Measurements from ENCODE around the gene NCKAP5. TPM values are rescaled to one million over a fixed set of nuclear protein-coding genes. Genes with fewer than 3 reads are reported as not detected.

The NCKAP5 gene
- total and polyA plus RNA-seq, 2 of the 13 experiments (the other 11 are each of a cell fraction or from before 2014, with no cell fraction given), result 0.01 TPM; not detected in 1

- no peaks in the 10 kb centered on the region for H3K4me1 ChIP-seq (ENCODE audit: insufficient read depth, low read length)
- ChIA-PET CTCF (ENCODE audit: low intra/inter-chr PET ratio, low total read pairs) (no interaction called here), POLR2A (no interaction called here)
- no peaks in the 10 kb centered on the region for H3K27me3 ChIP-seq (ENCODE audit: control insufficient read depth in 1 of 2, insufficient read depth in 2 of 2, low read length in 2 of 2)
- H3K4me2 ChIP-seq (ENCODE audit: low read depth, low read length), result no peak overlapping the region
- BruUV-seq (replicated peaks), result no TSS peak
- H3K4me3 ChIP-seq (replicated peaks in 1 of 3; ENCODE audit: insufficient read depth in 1 of 3, low read depth in 2 of 3, low read length in 3 of 3), result no peak overlapping the region
- ATAC-seq, result no peak
- no peak for DNase-seq (ENCODE audit: low spot score)
- no peak for FAIRE-seq
- intact Hi-C loops (cut with micrococcal nuclease; ENCODE audit: unreplicated experiment) (no loop called here), in situ Hi-C loops (cut with HindIII; ENCODE audit: extremely low pct_ligation_motif_present, low pct_unique_long_range_greater_than_20kb) (no loop called here)
- no peak overlapping the region for H3K9ac ChIP-seq (ENCODE audit: insufficient read depth, low read depth, low read length)
- no peak overlapping the region for H2AFZ ChIP-seq (ENCODE audit: low read length)
- TF ChIP-seq ZNF709 (CRISPR knock-in tag; IDR thresholded peaks at IDR 0.05), result no peak
- no peaks in the 10 kb centered on the region for H3K79me2 ChIP-seq (ENCODE audit: insufficient read depth, low read length)
- no peaks in the 10 kb centered on the region for H4K20me1 ChIP-seq (ENCODE audit: insufficient read depth, low read length)
- H3K9me3 ChIP-seq (ENCODE audit: low read length), result peaks cover 20% of the 10 kb centered on the region; the same call in 1 of the 2 replicates
- H3K27ac ChIP-seq (ENCODE audit: extremely low read length, insufficient read depth, low read length), result no peak overlapping the region
- 72% methylated on average over 9 of the region's 9 CpGs for WGBS (ENCODE audit: low lambda C conversion rate)
- no peaks in the 10 kb centered on the region for H3K36me3 ChIP-seq (replicated peaks in 1 of 2; ENCODE audit: control insufficient read depth in 1 of 2, insufficient read depth in 2 of 2, low read length in 2 of 2)
These were observed 690.3 kb downstream of the NCKAP5 start for GRCh38 chr2:132877923-132878322.

GRCh38 chr2:132876745-132877391, 691.4 kb downstream of the NCKAP5 start:
- no peaks in the 10 kb centered on the region for H4K20me1 ChIP-seq (ENCODE audit: insufficient read depth, low read length)
- H3K27ac ChIP-seq (ENCODE audit: extremely low read length, insufficient read depth, low read length), result no peak overlapping the region
- no peak overlapping the region for H3K4me3 ChIP-seq (replicated peaks in 1 of 3; ENCODE audit: insufficient read depth in 1 of 3, low read depth in 2 of 3, low read length in 3 of 3)
- no peak for ATAC-seq
- peaks cover 15% of the 10 kb centered on the region; the same call in 1 of the 2 replicates for H3K9me3 ChIP-seq (ENCODE audit: low read length)
- ChIA-PET CTCF (ENCODE audit: low intra/inter-chr PET ratio, low total read pairs) (no interaction called here), POLR2A (no interaction called here)
- in situ Hi-C loops (cut with HindIII; ENCODE audit: extremely low pct_ligation_motif_present, low pct_unique_long_range_greater_than_20kb) (no loop called here), intact Hi-C loops (cut with micrococcal nuclease; ENCODE audit: unreplicated experiment) (no loop called here)
- no peaks in the 10 kb centered on the region for H3K36me3 ChIP-seq (replicated peaks in 1 of 2; ENCODE audit: control insufficient read depth in 1 of 2, insufficient read depth in 2 of 2, low read length in 2 of 2)
- H2AFZ ChIP-seq (ENCODE audit: low read length), result no peak overlapping the region
- no peaks in the 10 kb centered on the region for H3K4me1 ChIP-seq (ENCODE audit: insufficient read depth, low read length)
- H3K79me2 ChIP-seq (ENCODE audit: insufficient read depth, low read length), result no peaks in the 10 kb centered on the region
- no TSS peak for BruUV-seq (replicated peaks)
- no peaks in the 10 kb centered on the region for H3K27me3 ChIP-seq (ENCODE audit: control insufficient read depth in 1 of 2, insufficient read depth in 2 of 2, low read length in 2 of 2)
- H3K9ac ChIP-seq (ENCODE audit: insufficient read depth, low read depth, low read length), result no peak overlapping the region
- DNase-seq (ENCODE audit: low spot score), result no peak
- no peak for FAIRE-seq
- no peak overlapping the region for H3K4me2 ChIP-seq (ENCODE audit: low read depth, low read length)
- WGBS (ENCODE audit: low lambda C conversion rate), result 12% methylated on average over 5 of the region's 5 CpGs
- TF ChIP-seq TAF1 (CRISPR knock-in tag; IDR thresholded peaks at IDR 0.05), result no peak
- no peak for TF ChIP-seq MEIS1 (CRISPR knock-in tag; IDR thresholded peaks at IDR 0.05; ENCODE audit: borderline replicate concordance)
- no peak for TF ChIP-seq ZBTB46 (CRISPR knock-in tag; IDR thresholded peaks at IDR 0.05; ENCODE audit: borderline replicate concordance)
- TF ChIP-seq, protein P1, sequence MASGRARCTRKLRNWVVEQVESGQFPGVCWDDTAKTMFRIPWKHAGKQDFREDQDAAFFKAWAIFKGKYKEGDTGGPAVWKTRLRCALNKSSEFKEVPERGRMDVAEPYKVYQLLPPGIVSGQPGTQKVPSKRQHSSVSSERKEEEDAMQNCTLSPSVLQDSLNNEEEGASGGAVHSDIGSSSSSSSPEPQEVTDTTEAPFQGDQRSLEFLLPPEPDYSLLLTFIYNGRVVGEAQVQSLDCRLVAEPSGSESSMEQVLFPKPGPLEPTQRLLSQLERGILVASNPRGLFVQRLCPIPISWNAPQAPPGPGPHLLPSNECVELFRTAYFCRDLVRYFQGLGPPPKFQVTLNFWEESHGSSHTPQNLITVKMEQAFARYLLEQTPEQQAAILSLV (CRISPR knock-in tag; IDR thresholded peaks at IDR 0.05; ENCODE audit: borderline replicate concordance), result no peak
- no peak for TF ChIP-seq ZNF496 (CRISPR knock-in tag; IDR thresholded peaks at IDR 0.05; ENCODE audit: insufficient replicate concordance)
- no peak for TF ChIP-seq ZNF383 (CRISPR knock-in tag; IDR thresholded peaks at IDR 0.05; ENCODE audit: borderline replicate concordance)
- TF ChIP-seq, protein P2, sequence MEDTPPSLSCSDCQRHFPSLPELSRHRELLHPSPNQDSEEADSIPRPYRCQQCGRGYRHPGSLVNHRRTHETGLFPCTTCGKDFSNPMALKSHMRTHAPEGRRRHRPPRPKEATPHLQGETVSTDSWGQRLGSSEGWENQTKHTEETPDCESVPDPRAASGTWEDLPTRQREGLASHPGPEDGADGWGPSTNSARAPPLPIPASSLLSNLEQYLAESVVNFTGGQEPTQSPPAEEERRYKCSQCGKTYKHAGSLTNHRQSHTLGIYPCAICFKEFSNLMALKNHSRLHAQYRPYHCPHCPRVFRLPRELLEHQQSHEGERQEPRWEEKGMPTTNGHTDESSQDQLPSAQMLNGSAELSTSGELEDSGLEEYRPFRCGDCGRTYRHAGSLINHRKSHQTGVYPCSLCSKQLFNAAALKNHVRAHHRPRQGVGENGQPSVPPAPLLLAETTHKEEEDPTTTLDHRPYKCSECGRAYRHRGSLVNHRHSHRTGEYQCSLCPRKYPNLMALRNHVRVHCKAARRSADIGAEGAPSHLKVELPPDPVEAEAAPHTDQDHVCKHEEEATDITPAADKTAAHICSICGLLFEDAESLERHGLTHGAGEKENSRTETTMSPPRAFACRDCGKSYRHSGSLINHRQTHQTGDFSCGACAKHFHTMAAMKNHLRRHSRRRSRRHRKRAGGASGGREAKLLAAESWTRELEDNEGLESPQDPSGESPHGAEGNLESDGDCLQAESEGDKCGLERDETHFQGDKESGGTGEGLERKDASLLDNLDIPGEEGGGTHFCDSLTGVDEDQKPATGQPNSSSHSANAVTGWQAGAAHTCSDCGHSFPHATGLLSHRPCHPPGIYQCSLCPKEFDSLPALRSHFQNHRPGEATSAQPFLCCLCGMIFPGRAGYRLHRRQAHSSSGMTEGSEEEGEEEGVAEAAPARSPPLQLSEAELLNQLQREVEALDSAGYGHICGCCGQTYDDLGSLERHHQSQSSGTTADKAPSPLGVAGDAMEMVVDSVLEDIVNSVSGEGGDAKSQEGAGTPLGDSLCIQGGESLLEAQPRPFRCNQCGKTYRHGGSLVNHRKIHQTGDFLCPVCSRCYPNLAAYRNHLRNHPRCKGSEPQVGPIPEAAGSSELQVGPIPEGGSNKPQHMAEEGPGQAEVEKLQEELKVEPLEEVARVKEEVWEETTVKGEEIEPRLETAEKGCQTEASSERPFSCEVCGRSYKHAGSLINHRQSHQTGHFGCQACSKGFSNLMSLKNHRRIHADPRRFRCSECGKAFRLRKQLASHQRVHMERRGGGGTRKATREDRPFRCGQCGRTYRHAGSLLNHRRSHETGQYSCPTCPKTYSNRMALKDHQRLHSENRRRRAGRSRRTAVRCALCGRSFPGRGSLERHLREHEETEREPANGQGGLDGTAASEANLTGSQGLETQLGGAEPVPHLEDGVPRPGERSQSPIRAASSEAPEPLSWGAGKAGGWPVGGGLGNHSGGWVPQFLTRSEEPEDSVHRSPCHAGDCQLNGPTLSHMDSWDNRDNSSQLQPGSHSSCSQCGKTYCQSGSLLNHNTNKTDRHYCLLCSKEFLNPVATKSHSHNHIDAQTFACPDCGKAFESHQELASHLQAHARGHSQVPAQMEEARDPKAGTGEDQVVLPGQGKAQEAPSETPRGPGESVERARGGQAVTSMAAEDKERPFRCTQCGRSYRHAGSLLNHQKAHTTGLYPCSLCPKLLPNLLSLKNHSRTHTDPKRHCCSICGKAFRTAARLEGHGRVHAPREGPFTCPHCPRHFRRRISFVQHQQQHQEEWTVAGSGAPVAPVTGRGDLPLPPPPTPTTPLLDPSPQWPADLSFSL (CRISPR knock-in tag; IDR thresholded peaks at IDR 0.05), result no peak

All from HepG2 (cell line).